HEK293T (cell line): ENCODE measurements around the gene WDR89.

Experiments used
- CTCF ChIA-PET: fragments of 350-600 bp; formaldehyde crosslinking; extraction: SDS; loops from one replicate; lab custom pipeline; 2021; ENCODE audit warnings: antibody characterized with exemption, inconsistent platforms; lab: Yijun Ruan, JAX
- POLR2A ChIA-PET: fragments of 350-600 bp; formaldehyde crosslinking; extraction: SDS; loops from one replicate; lab custom pipeline; 2020; ENCODE audit warnings: antibody characterized with exemption, inconsistent platforms; lab: Yijun Ruan, JAX
- DNase-seq: peaks from one replicate; pipeline ENCODE4 v3.0.0; 2012; ENCODE audit warnings: mixed read lengths; ENCODE audit errors: extremely low spot score
- ARNT ChIP-seq: fragments of 450-650 bp; IDR thresholded peaks from 2 replicates; pipeline ENCODE4 v1.6.1; 2017; ENCODE audit warnings: mild to moderate bottlenecking
- BHLHE40 ChIP-seq: fragments of 450-650 bp; IDR thresholded peaks from 2 replicates; pipeline ENCODE4 v1.6.1; 2016; ENCODE audit warnings: mild to moderate bottlenecking, moderate library complexity, borderline replicate concordance
- CTBP1 ChIP-seq: fragments of 450-650 bp; IDR thresholded peaks from 2 replicates; pipeline ENCODE4 v1.6.1; 2016; ENCODE audit warnings: borderline replicate concordance
- ELF4 ChIP-seq: fragments of 450-650 bp; IDR thresholded peaks from 2 replicates; pipeline ENCODE4 v1.6.1; 2017; ENCODE audit warnings: antibody characterized with exemption
- FOXA1 ChIP-seq: fragments of 450-650 bp; IDR thresholded peaks from 2 replicates; pipeline ENCODE4 v1.6.1; 2016; ENCODE audit warnings: mild to moderate bottlenecking
- FOXK2 ChIP-seq: fragments of 450-650 bp; IDR thresholded peaks from 2 replicates; pipeline ENCODE4 v1.6.1; 2016; ENCODE audit warnings: mild to moderate bottlenecking
- FOXM1 ChIP-seq: fragments of 450-650 bp; IDR thresholded peaks from 2 replicates; pipeline ENCODE4 v1.6.1; 2017; ENCODE audit warnings: mild to moderate bottlenecking, borderline replicate concordance
- HDGF ChIP-seq: fragments of 450-650 bp; IDR thresholded peaks from 2 replicates; pipeline ENCODE4 v1.6.1; 2017; ENCODE audit warnings: antibody characterized with exemption, borderline replicate concordance
- L3MBTL2 ChIP-seq: fragments of 450-650 bp; conservative IDR thresholded peaks from 2 replicates; pipeline ENCODE4 v1.6.1; 2016; ENCODE audit warnings: mild to moderate bottlenecking
- LEF1 ChIP-seq: fragments of 450-650 bp; IDR thresholded peaks from 2 replicates; pipeline ENCODE4 v1.6.1; 2017; ENCODE audit warnings: mild to moderate bottlenecking, borderline replicate concordance
- NFRKB ChIP-seq: fragments of 450-650 bp; IDR thresholded peaks from 2 replicates; pipeline ENCODE4 v1.6.1; 2016; ENCODE audit warnings: mild to moderate bottlenecking, moderate library complexity
- SP1 ChIP-seq: fragments of 450-650 bp; IDR thresholded peaks from 2 replicates; pipeline ENCODE4 v1.6.1; 2017
- SUZ12 ChIP-seq: fragments of 450-650 bp; IDR thresholded peaks from 2 replicates; pipeline ENCODE4 v1.6.1; 2016; ENCODE audit warnings: mild to moderate bottlenecking
- TARDBP ChIP-seq: fragments of 450-650 bp; IDR thresholded peaks from 2 replicates; pipeline ENCODE4 v1.6.1; 2016
- ZNF384 ChIP-seq: fragments of 450-650 bp; IDR thresholded peaks from 2 replicates; pipeline ENCODE4 v1.6.1; 2016
- TF ChIP-seq, protein P1 (sequence below): fragments of 450-650 bp; IDR thresholded peaks from 2 replicates; pipeline ENCODE4 v1.6.1; 2016

Gene WDR89

GRCh38 chr14:63555572-63555971 is 86.1 kb downstream of the WDR89 start:
- no peak for DNase-seq
- no peak for TF ChIP-seq SUZ12
- TF ChIP-seq HDGF, result no peak
- TF ChIP-seq FOXA1, result no peak
- no peak for TF ChIP-seq ZNF384
- no peak for TF ChIP-seq FOXM1
- no peak for TF ChIP-seq CTBP1
- TF ChIP-seq BHLHE40, result no peak
- no peak for TF ChIP-seq NFRKB
- no peak for TF ChIP-seq TARDBP
- no peak for TF ChIP-seq L3MBTL2
- TF ChIP-seq LEF1, result no peak
- TF ChIP-seq, protein P1, sequence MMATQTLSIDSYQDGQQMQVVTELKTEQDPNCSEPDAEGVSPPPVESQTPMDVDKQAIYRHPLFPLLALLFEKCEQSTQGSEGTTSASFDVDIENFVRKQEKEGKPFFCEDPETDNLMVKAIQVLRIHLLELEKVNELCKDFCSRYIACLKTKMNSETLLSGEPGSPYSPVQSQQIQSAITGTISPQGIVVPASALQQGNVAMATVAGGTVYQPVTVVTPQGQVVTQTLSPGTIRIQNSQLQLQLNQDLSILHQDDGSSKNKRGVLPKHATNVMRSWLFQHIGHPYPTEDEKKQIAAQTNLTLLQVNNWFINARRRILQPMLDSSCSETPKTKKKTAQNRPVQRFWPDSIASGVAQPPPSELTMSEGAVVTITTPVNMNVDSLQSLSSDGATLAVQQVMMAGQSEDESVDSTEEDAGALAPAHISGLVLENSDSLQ, result no peak
- TF ChIP-seq SP1, result no peak
- TF ChIP-seq ARNT, result no peak
- no peak for TF ChIP-seq ELF4
- POLR2A ChIA-PET, result interaction anchor here (3.2 kb wide), 1 partner anchor 12 kb away, joined by 18 read pairs; the partner anchor contains the start of gene PPP2R5E
- CTCF ChIA-PET, result no interaction called here

DNA sequence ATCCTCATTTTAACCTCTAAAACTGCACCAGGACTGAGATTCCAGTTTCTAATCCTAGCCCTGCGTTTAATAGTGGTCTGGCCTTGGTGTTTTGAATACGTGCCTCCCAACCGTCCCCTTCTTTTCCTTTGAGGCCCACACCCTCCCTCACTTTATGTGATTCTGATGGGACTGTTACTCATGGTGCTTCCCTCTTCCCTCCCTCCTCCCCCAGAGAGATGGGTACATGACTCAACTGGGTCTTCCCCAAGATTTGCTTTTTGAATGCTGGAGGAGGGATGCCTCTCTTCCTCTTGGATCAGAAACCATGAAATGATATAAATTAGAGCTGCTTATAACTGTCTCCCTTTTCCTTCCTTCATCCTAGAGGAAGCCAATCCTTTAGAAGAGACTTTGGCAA is 90.3 kb downstream of the WDR89 start:
- ChIA-PET CTCF (no interaction called here), POLR2A (interaction anchor here (1.0 kb wide), 1 partner anchor 8 kb away, joined by 4 read pairs; the partner anchor contains the start of gene PPP2R5E)

DNA sequence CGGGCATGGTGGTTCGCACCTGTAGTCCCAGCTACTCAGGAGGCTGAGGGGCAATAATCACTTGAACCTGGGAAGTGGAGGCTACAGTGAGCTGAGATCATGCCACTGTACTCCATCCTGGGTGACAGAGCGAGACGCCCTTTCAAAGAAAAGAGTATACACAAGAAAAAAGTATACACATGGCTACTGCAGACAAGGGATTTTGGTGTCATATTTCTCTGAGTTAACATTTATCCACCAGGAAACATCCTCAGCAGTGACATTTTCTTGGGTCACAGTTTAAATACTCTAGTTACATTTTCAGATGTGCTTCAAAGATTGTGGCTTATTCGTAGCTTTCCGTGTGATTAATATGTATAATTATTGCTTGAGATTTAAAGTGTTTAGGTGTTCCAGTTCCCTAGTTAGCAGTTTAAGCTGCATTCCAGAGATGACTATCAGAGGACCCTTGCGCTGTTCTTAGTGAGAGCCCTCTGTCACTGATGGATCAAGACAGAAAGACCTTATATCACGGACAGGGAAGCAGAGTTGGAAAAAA is 93.8 kb downstream of the WDR89 start:
- TF ChIP-seq ZNF384 (no peak), NFRKB (no peak), FOXM1 (no peak), FOXK2 (no peak), L3MBTL2 (no peak), SUZ12 (no peak), LEF1 (no peak), HDGF (no peak), BHLHE40 (no peak), TARDBP (no peak), SP1 (no peak), ELF4 (no peak), ARNT (no peak), CTBP1 (no peak), FOXA1 (no peak)
- TF ChIP-seq, protein P1, result no peak
- no peak for DNase-seq
- CTCF ChIA-PET, result interaction anchor here (0.5 to 0.7 kb wide), 2 partner anchors 34 to 819 kb away, joined by 4 to 8 read pairs; no protein-coding TSS in a partner anchor
- POLR2A ChIA-PET, result interaction anchor here (1.5 kb wide), 1 partner anchor 95 kb away, joined by 5 read pairs; no protein-coding TSS in a partner anchor

More for the DNA sequence above, 90.3 kb downstream of the WDR89 start:
- DNase-seq, result no peak
- TF ChIP-seq, protein P1, result no peak
- TF ChIP-seq TARDBP (no peak), ELF4 (no peak), SUZ12 (no peak), L3MBTL2 (no peak), FOXK2 (no peak), SP1 (no peak)
